PC-3 (cell line): ENCODE measurements around the gene TFRC.

Experiments used
- EZH2phosphoT487 ChIP-seq: fragments of 300-600 bp; sonication (generic); IDR thresholded peaks from 2 replicates; pipeline ENCODE4 v1.6.1; 2018; ENCODE audit warnings: mild to moderate bottlenecking, antibody characterized with exemption, low read length, borderline replicate concordance
- TF ChIP-seq, protein P1 (sequence below): fragments of 300-600 bp; sonication (generic); conservative IDR thresholded peaks from 2 replicates; pipeline ENCODE4 v1.5.1; 2017; ENCODE audit warnings: antibody characterized with exemption, low read depth, mild to moderate bottlenecking, low read length

DNA sequence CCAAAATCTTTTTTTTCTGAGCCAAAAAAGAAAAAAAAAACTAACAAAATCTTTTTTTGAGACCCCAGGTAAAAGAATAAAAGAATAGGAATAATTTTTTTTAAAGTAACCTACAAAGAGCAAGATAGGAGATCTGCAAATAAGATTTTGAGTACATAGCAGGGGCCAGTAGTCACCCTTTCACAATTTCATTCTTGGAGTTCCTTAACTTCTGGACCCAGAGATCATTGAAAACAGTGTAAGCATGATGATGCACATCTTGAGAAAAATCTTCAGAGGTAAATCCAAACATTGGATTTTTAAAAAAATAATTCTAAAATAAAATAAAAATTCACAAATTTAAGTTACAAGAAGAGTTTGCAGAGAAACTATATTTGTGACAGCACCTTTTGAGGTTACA is 18.8 kb downstream of the TFRC start:
- no peak for TF ChIP-seq EZH2phosphoT487
- TF ChIP-seq, protein P1, sequence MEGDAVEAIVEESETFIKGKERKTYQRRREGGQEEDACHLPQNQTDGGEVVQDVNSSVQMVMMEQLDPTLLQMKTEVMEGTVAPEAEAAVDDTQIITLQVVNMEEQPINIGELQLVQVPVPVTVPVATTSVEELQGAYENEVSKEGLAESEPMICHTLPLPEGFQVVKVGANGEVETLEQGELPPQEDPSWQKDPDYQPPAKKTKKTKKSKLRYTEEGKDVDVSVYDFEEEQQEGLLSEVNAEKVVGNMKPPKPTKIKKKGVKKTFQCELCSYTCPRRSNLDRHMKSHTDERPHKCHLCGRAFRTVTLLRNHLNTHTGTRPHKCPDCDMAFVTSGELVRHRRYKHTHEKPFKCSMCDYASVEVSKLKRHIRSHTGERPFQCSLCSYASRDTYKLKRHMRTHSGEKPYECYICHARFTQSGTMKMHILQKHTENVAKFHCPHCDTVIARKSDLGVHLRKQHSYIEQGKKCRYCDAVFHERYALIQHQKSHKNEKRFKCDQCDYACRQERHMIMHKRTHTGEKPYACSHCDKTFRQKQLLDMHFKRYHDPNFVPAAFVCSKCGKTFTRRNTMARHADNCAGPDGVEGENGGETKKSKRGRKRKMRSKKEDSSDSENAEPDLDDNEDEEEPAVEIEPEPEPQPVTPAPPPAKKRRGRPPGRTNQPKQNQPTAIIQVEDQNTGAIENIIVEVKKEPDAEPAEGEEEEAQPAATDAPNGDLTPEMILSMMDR, result no peak
